Esophagus (tissue), 2 donors: ENCODE data around the gene RAB8A. TPM values are rescaled to one million over a fixed set of nuclear protein-coding genes. Genes with fewer than 3 reads are reported as not detected.
"Not testable (repeated sequence)": the region's sequence is repeated elsewhere in the genome, so short reads cannot be mapped to it uniquely, and the experiment has no call there.

ENCODE experiments used
- H3K27ac ChIP-seq, 2 donors: one replicate each; pipeline ENCODE4 v1.5.1; 2013; ENCODE audit warnings: low read depth in 2 of 2, mild to moderate bottlenecking in 2 of 2, inconsistent platforms in 1 of 2, low read length in 1 of 2, moderate library complexity in 1 of 2
- H3K27me3 ChIP-seq, 2 donors: one replicate each; pipeline ENCODE4 v1.6.1; 2013; ENCODE audit warnings: low read length in 2 of 2, control low read depth in 1 of 2, mild to moderate bottlenecking in 1 of 2; ENCODE audit not compliant: insufficient read depth in 2 of 2, control insufficient read depth in 1 of 2
- H3K36me3 ChIP-seq, 2 donors: one replicate each; pipeline ENCODE4 v1.6.1; 2013; ENCODE audit warnings: low read length in 1 of 2; ENCODE audit not compliant: control insufficient read depth in 2 of 2, insufficient read depth in 2 of 2
- H3K4me1 ChIP-seq, 2 donors: one replicate each; pipeline ENCODE4 v1.6.1; 2013; ENCODE audit warnings: low read length in 1 of 2; ENCODE audit not compliant: control insufficient read depth in 2 of 2, insufficient read depth in 2 of 2
- H3K4me3 ChIP-seq, 2 donors: one replicate each; pipeline ENCODE4 v1.5.1; 2013; ENCODE audit warnings: low read length in 2 of 2, mild to moderate bottlenecking in 2 of 2, low read depth in 1 of 2, moderate library complexity in 1 of 2
- H3K9me3 ChIP-seq, 2 donors: one replicate each; pipeline ENCODE4 v1.6.1; 2013; ENCODE audit warnings: mild to moderate bottlenecking in 2 of 2, low read depth in 1 of 2, low read length in 1 of 2, moderate library complexity in 1 of 2; ENCODE audit not compliant: control insufficient read depth in 2 of 2, insufficient read depth in 1 of 2
- WGBS, 2 donors: extraction: QIAGEN DNeasy Blood & Tissue Kit; methylation state at CpG; one replicate each; pipeline ENCODE4 v1.1.7; 2013; 5-methylcytosine and 5-hydroxymethylcytosine counted together
- polyA plus RNA-seq, 2 donors: library from polyadenylated mRNA; stranded (reverse); fragments of 200-250 nt; gene quantifications; one replicate each; pipeline ENCODE4 v1.2.3, GENCODE V29; 2013
- donor health status: healthy with polysubstance abuse.
- donor health status: Bipolar disorder and iron deficiency.

The RAB8A gene
- polyA plus RNA-seq, 2 donors: 24.9 to 34.1 TPM

GRCh38 chr19:16161840-16162239, 50.2 kb downstream of the RAB8A start:
- 52 to 60% methylated on average over 3 of the region's 3 CpGs for WGBS, 2 donors
- Histone ChIP-seq H3K9me3 (no peaks in the 10 kb centered on the region), H3K27ac (no peak overlapping the region), H3K4me3 (no peak overlapping the region), H3K4me1 (no peaks in the 10 kb centered on the region), H3K36me3 (no peaks in the 10 kb centered on the region), H3K27me3 (no peaks in the 10 kb centered on the region)

DNA sequence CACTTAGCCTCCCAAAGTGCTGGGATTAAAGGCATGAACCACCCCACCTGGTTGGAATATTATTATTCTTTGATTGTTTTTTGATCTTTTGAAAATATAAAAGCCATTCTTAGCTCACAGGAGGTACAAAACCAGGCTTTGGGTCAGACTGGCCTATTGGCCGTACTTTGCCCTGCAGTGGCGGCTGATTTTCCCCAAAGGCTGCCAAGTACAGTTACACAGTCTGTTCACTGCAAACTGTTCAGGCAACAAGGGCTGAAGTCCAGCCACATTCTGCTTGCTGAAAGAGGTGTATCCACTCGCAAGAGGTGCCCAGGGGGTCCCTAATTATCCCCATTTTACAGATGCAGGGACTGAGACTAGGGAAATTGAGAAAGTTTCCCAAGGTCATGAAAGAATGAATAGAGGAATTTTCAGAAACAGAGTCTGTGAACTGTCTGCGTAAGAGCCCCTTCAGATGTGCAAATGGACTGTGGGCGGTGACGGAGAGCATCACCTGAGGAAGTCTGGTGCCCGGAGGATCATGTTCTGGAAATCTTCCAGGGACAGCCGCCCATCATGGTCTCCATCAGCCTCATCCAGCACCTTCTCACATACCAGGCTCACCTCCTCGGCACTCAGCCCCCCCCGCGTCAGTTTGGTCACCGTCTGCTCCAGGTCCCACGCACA, 52.7 kb downstream of the RAB8A start:
- H3K36me3 ChIP-seq: no peaks in the 10 kb centered on the region
- H3K4me1 ChIP-seq: no peaks in the 10 kb centered on the region
- no peaks in the 10 kb centered on the region for H3K27me3 ChIP-seq
- H3K9me3 ChIP-seq: no peaks in the 10 kb centered on the region
- no peak overlapping the region for H3K27ac ChIP-seq
- WGBS, 2 donors: 83% methylated on average over 13 of the region's 13 CpGs
- H3K4me3 ChIP-seq: no peak overlapping the region

GRCh38 chr19:16166417-16166816, 54.7 kb downstream of the RAB8A start:
- H3K4me1 ChIP-seq: no peaks in the 10 kb centered on the region
- 95 to 96% methylated on average over 1 of the region's 1 CpG for WGBS, 2 donors
- no peak overlapping the region for H3K4me3 ChIP-seq
- no peak overlapping the region for H3K27ac ChIP-seq
- no peaks in the 10 kb centered on the region for H3K9me3 ChIP-seq
- H3K27me3 ChIP-seq: no peaks in the 10 kb centered on the region
- no peaks in the 10 kb centered on the region for H3K36me3 ChIP-seq

- Histone ChIP-seq H3K27ac (no peak overlapping the region), H3K27me3 (no peaks in the 10 kb centered on the region), H3K4me3 (no peak overlapping the region), H3K4me1 (no peaks in the 10 kb centered on the region), H3K9me3 (no peaks in the 10 kb centered on the region), H3K36me3 (no peaks in the 10 kb centered on the region)
- 69 to 78% methylated on average over 5 of the region's 5 CpGs for WGBS, 2 donors
Observed at GRCh38 chr19:16167055-16167454, 55.4 kb downstream of the RAB8A start.

GRCh38 chr19:16168465-16169081, 56.9 kb downstream of the RAB8A start:
- Histone ChIP-seq H3K9me3 (no peaks in the 10 kb centered on the region), H3K27me3 (no peaks in the 10 kb centered on the region), H3K27ac (no peak overlapping the region), H3K36me3 (no peaks in the 10 kb centered on the region), H3K4me1 (peaks cover 0 to 5% of the 10 kb centered on the region in 2 donors), H3K4me3 (no peak overlapping the region)
- WGBS, 2 donors: 55 to 56% methylated on average over 2 of the region's 2 CpGs

- Histone ChIP-seq H3K27me3 (no peaks in the 10 kb centered on the region), H3K4me1 (peaks cover 0 to 5% of the 10 kb centered on the region in 2 donors), H3K9me3 (peaks cover 1 to 2% of the 10 kb centered on the region in 2 donors), H3K4me3 (no peak overlapping the region), H3K27ac (no peak overlapping the region), H3K36me3 (no peaks in the 10 kb centered on the region)
- WGBS, 2 donors: 73 to 80% methylated on average over 1 of the region's 1 CpG
Observed at GRCh38 chr19:16170134-16170533, 58.4 kb downstream of the RAB8A start.

DNA sequence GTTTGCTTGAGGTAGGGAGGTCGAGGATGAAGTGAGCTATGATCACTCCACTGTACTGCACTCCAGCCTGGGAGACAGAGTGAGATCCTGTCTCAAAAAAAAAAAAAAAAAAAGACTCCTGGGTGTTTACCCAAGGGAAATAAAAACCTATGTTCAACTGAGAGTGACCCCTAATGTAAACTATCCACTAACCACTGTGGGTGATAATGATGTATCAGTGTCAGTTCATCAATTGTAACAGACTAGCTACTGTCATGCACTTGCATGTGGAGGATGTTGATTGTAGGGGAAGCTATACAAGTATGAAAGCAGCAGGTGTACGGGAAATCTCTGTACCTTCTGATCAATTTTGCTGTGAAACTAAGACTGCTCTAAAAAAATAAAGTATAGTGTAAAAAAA, 64.3 kb downstream of the RAB8A start:
- Histone ChIP-seq H3K27ac (no peak overlapping the region), H3K4me1 (peaks cover 0 to 5% of the 10 kb centered on the region in 2 donors)
- WGBS, 2 donors: 55 to 62% methylated on average over 2 of the region's 2 CpGs

GRCh38 chr19:16178866-16179265, 67.2 kb downstream of the RAB8A start:
- not testable (repeated sequence) for H3K36me3 ChIP-seq, H3K4me3 ChIP-seq, H3K4me1 ChIP-seq, H3K27ac ChIP-seq, H3K9me3 ChIP-seq, H3K27me3 ChIP-seq
- WGBS, 2 donors: 84 to 90% methylated on average over 5 of the region's 5 CpGs

More for the DNA sequence above, 64.3 kb downstream of the RAB8A start:
- Histone ChIP-seq H3K27me3 (no peaks in the 10 kb centered on the region), H3K36me3 (no peaks in the 10 kb centered on the region), H3K4me3 (no peak overlapping the region), H3K9me3 (peaks cover 4 to 6% of the 10 kb centered on the region in 2 donors)

DNA sequence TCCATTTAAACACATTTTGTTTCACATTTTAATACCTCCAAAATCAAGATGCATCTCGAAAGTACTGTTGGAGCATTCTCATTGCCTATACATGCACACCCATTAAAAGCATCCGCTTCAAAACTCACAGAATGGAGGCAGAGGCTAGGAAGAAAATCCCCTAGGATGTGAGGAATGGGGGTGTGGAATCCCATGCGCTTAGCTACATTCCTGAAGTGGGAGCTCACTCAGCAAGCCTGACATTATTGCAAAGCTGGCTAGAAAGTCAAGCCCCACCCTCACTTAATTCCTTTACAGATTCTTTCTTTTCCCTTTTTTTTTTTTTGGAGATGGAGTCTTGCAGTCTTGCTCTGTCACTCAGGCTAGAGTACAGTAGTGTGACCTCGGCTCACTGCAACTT, 68.9 kb downstream of the RAB8A start:
- peaks cover 0 to 3% of the 10 kb centered on the region in 2 donors for H3K4me1 ChIP-seq
- no peaks in the 10 kb centered on the region for H3K27me3 ChIP-seq
- H3K9me3 ChIP-seq: no peaks in the 10 kb centered on the region
- H3K4me3 ChIP-seq: no peak overlapping the region
- H3K36me3 ChIP-seq: no peaks in the 10 kb centered on the region
- 32 to 54% methylated on average over 4 of the region's 4 CpGs for WGBS, 2 donors
- H3K27ac ChIP-seq: no peak overlapping the region
